HepG2 (cell line): ENCODE measurements around the gene RAB15. TPM values are rescaled to one million over a fixed set of nuclear protein-coding genes. Genes with fewer than 3 reads are reported as not detected.
A peak's percentile ranks its signal among the peaks of the same experiment; 100 is the strongest.

ENCODE experiments used
- BCL6 ChIP-seq: IDR thresholded peaks from 2 replicates; pipeline ENCODE4 v1.6.1; 2016; ENCODE audit warnings: missing genetic modification reagents, missing compliant biosample characterization
- DNMT3B ChIP-seq: conservative IDR thresholded peaks from 2 replicates; pipeline ENCODE4 v1.6.1; 2016; ENCODE audit warnings: missing biosample characterization, control low read depth
- HNRNPUL1 ChIP-seq: fragments of 200-400 bp; formaldehyde crosslinking; IDR thresholded peaks from 2 replicates; pipeline ENCODE4 v1.6.1; 2017; ENCODE audit warnings: low read depth, mild to moderate bottlenecking, low read length, moderate library complexity
- IRX3 ChIP-seq: sonication (generic); formaldehyde crosslinking; IDR thresholded peaks from 2 replicates; pipeline ENCODE4 v1.8.1; 2023; ENCODE audit warnings: mild to moderate bottlenecking, low read depth, missing genetic modification reagents, borderline replicate concordance
- KDM5A ChIP-seq: fragments of 200-600 bp; sonication (generic); IDR thresholded peaks from 2 replicates; pipeline ENCODE4 v1.7.0; 2018; ENCODE audit warnings: antibody characterized with exemption, mild to moderate bottlenecking, low read length, borderline replicate concordance
- MIER3 ChIP-seq: IDR thresholded peaks from 2 replicates; pipeline ENCODE4 v1.6.1; 2016; ENCODE audit warnings: missing compliant biosample characterization, borderline replicate concordance
- MTF2 ChIP-seq: sonication (generic); formaldehyde crosslinking; IDR thresholded peaks from 2 replicates; pipeline ENCODE4 v1.5.0; 2020; ENCODE audit warnings: missing genetic modification reagents, borderline replicate concordance
- MZF1 ChIP-seq: sonication (generic); formaldehyde crosslinking; IDR thresholded peaks from 2 replicates; pipeline ENCODE4 v1.8.1; 2023; ENCODE audit warnings: mild to moderate bottlenecking, missing genetic modification reagents, borderline replicate concordance
- NFKBIZ ChIP-seq: IDR thresholded peaks from 2 replicates; pipeline ENCODE4 v1.6.1; 2018; ENCODE audit warnings: missing genetic modification reagents, missing compliant biosample characterization
- PITX1 ChIP-seq: sonication (generic); formaldehyde crosslinking; IDR thresholded peaks from 2 replicates; pipeline ENCODE4 v1.5.1; 2020; ENCODE audit warnings: mild to moderate bottlenecking, missing genetic modification reagents
- SAP130 ChIP-seq: IDR thresholded peaks from 2 replicates; pipeline ENCODE4 v1.6.1; 2016; ENCODE audit warnings: low read depth
- SOX6 ChIP-seq, 2 experiments: fragments of 450-650 bp in 1 of 2; sonication (generic) in 1 of 2; formaldehyde crosslinking in 1 of 2; IDR thresholded peaks; 2 replicates each; pipeline versions ENCODE4 v1.4.0 to v1.6.1; 2017 to 2020; ENCODE audit warnings: antibody characterized with exemption in 1 of 2, mild to moderate bottlenecking in 1 of 2, missing genetic modification reagents in 1 of 2
- ZBTB3 ChIP-seq: sonication (generic); formaldehyde crosslinking; IDR thresholded peaks from 2 replicates; pipeline ENCODE4 v1.4.0; 2020; ENCODE audit warnings: low read depth, mild to moderate bottlenecking, moderate library complexity, missing genetic modification reagents, borderline replicate concordance
- ZFX ChIP-seq: sonication (generic); formaldehyde crosslinking; IDR thresholded peaks from 2 replicates; pipeline ENCODE4 v1.4.0; 2020; ENCODE audit warnings: mild to moderate bottlenecking, low read depth, missing genetic modification reagents, moderate library complexity
- ZMYM2 ChIP-seq: sonication (generic); formaldehyde crosslinking; IDR thresholded peaks from 2 replicates; pipeline ENCODE4 v1.8.0; 2022; ENCODE audit warnings: mild to moderate bottlenecking, missing genetic modification reagents
- ZNF350 ChIP-seq: sonication (generic); formaldehyde crosslinking; IDR thresholded peaks from 2 replicates; pipeline ENCODE4 v1.4.0; 2020; ENCODE audit warnings: mild to moderate bottlenecking, low read depth, missing genetic modification reagents, borderline replicate concordance
- ZNF790 ChIP-seq: sonication (generic); formaldehyde crosslinking; IDR thresholded peaks from 2 replicates; pipeline ENCODE4 v1.8.0; 2022; ENCODE audit warnings: missing genetic modification reagents, mild to moderate bottlenecking, borderline replicate concordance
- ZNF878 ChIP-seq: sonication (generic); formaldehyde crosslinking; IDR thresholded peaks from 2 replicates; pipeline ENCODE4 v1.8.1; 2023; ENCODE audit warnings: mild to moderate bottlenecking, missing genetic modification reagents, moderate library complexity
- ZNF891 ChIP-seq: sonication (generic); formaldehyde crosslinking; IDR thresholded peaks from 2 replicates; pipeline ENCODE4 v1.5.0; 2020; ENCODE audit warnings: mild to moderate bottlenecking, missing genetic modification reagents
- polyA plus RNA-seq, 8 experiments: library from polyadenylated mRNA; depleted of rRNA in 3 of 8; stranded (reverse) in 7 of 8; unstranded in 1 of 8; fragments of >200 nt; fragmentation: Illumina TruSeq in 4 of 8; extraction: Trizol in 4 of 8; gene quantifications; 2 replicates each; pipeline versions ENCODE4 v1.2.1 to v1.2.3, GENCODE V29; 2011 to 2016; ENCODE audit warnings: low read depth in 4 of 8, missing spikeins in 1 of 8, mixed read lengths in 1 of 8; ENCODE audit not compliant: insufficient read depth in 1 of 8
- total RNA-seq, 5 experiments: library from RNA; depleted of rRNA; stranded (reverse); fragments of >200 nt; fragmentation: Illumina TruSeq; extraction: Trizol; gene quantifications; 2 replicates each; pipeline ENCODE4 v1.2.3, GENCODE V29; 2016; ENCODE audit warnings: low read depth in 1 of 5
- TF ChIP-seq, protein P1 (sequence below): sonication (generic); formaldehyde crosslinking; IDR thresholded peaks from 2 replicates; pipeline ENCODE4 v1.4.0; 2020; ENCODE audit warnings: mild to moderate bottlenecking, missing genetic modification reagents
- TF ChIP-seq, protein P2 (sequence below), 2 experiments: sonication (generic) in 1 of 2; formaldehyde crosslinking in 1 of 2; IDR thresholded peaks; 2 replicates each; pipeline versions ENCODE4 v1.4.0 to v1.6.1; 2016 to 2020; ENCODE audit warnings: borderline replicate concordance in 1 of 2, low read depth in 1 of 2, mild to moderate bottlenecking in 1 of 2, missing genetic modification reagents in 1 of 2

RAB15 gene
- total and polyA plus RNA-seq, 2 of the 13 experiments (the other 11 are each of a cell fraction or from before 2014, with no cell fraction given) = 7.4 to 18.5 TPM

DNA sequence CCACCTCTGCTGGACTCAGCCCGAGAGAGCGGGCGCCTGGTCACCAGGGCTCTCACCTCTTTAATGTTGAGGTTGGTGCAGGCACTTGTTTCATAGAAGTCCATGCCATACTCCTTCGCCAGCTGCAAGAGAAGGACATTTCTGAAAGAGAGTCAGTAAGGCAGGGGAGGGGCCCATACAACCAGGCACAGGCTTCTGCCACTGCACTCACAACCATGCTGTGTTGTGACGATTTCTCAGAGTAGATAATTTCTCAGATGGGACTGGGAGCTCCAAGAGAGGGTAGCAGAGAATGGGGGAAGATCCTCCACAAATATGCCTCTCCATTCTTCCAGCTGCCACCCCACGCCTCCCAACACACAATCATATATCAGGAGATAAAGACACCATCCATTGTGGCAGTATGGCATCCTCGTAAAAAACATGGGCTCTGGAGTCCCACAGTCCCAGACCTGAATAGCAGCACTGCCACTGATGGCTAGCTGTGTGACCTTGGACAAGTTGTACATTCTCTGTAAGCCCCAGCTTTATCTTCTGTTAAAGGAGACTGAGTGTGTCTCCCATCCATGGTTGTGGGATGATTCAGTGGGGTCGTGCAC is 23.4 kb downstream of the RAB15 start (continued):
- TF ChIP-seq, protein P1, sequence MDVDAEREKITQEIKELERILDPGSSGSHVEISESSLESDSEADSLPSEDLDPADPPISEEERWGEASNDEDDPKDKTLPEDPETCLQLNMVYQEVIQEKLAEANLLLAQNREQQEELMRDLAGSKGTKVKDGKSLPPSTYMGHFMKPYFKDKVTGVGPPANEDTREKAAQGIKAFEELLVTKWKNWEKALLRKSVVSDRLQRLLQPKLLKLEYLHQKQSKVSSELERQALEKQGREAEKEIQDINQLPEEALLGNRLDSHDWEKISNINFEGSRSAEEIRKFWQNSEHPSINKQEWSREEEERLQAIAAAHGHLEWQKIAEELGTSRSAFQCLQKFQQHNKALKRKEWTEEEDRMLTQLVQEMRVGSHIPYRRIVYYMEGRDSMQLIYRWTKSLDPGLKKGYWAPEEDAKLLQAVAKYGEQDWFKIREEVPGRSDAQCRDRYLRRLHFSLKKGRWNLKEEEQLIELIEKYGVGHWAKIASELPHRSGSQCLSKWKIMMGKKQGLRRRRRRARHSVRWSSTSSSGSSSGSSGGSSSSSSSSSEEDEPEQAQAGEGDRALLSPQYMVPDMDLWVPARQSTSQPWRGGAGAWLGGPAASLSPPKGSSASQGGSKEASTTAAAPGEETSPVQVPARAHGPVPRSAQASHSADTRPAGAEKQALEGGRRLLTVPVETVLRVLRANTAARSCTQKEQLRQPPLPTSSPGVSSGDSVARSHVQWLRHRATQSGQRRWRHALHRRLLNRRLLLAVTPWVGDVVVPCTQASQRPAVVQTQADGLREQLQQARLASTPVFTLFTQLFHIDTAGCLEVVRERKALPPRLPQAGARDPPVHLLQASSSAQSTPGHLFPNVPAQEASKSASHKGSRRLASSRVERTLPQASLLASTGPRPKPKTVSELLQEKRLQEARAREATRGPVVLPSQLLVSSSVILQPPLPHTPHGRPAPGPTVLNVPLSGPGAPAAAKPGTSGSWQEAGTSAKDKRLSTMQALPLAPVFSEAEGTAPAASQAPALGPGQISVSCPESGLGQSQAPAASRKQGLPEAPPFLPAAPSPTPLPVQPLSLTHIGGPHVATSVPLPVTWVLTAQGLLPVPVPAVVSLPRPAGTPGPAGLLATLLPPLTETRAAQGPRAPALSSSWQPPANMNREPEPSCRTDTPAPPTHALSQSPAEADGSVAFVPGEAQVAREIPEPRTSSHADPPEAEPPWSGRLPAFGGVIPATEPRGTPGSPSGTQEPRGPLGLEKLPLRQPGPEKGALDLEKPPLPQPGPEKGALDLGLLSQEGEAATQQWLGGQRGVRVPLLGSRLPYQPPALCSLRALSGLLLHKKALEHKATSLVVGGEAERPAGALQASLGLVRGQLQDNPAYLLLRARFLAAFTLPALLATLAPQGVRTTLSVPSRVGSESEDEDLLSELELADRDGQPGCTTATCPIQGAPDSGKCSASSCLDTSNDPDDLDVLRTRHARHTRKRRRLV (CRISPR knock-in tag) = no peak
- TF ChIP-seq HNRNPUL1 (no peak), SAP130 (CRISPR knock-in tag) (peak; percentile 5; the same call in 1 of the 2 replicates), ZNF891 (no peak), IRX3 (CRISPR knock-in tag) (no peak), ZNF878 (CRISPR knock-in tag) (no peak), MIER3 (no peak), ZNF790 (CRISPR knock-in tag) (no peak), NFKBIZ (no peak), KDM5A (no peak), DNMT3B (CRISPR knock-in tag) (no peak), ZFX (CRISPR knock-in tag) (no peak; the same call in 1 of the 2 replicates), BCL6 (CRISPR knock-in tag) (no peak), SOX6 (IDR thresholded peaks at IDR 0.05) (no peak), SOX6 (CRISPR knock-in tag; IDR thresholded peaks at IDR 0.05) (peak; percentile 7; the same call in 1 of the 2 replicates), PITX1 (no peak), MZF1 (no peak), ZNF350 (CRISPR knock-in tag) (peak; percentile 25; the same call in 1 of the 2 replicates), MTF2 (CRISPR knock-in tag) (no peak), ZMYM2 (CRISPR knock-in tag) (no peak), ZBTB3 (CRISPR knock-in tag) (0 out of 2 replicates have a peak, but pooled peaks have one; percentile 31)
- TF ChIP-seq, protein P2, sequence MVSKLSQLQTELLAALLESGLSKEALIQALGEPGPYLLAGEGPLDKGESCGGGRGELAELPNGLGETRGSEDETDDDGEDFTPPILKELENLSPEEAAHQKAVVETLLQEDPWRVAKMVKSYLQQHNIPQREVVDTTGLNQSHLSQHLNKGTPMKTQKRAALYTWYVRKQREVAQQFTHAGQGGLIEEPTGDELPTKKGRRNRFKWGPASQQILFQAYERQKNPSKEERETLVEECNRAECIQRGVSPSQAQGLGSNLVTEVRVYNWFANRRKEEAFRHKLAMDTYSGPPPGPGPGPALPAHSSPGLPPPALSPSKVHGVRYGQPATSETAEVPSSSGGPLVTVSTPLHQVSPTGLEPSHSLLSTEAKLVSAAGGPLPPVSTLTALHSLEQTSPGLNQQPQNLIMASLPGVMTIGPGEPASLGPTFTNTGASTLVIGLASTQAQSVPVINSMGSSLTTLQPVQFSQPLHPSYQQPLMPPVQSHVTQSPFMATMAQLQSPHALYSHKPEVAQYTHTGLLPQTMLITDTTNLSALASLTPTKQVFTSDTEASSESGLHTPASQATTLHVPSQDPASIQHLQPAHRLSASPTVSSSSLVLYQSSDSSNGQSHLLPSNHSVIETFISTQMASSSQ (IDR thresholded peaks at IDR 0.05; ENCODE audit: low read depth) = no peak
- TF ChIP-seq, protein P2 (CRISPR knock-in tag; IDR thresholded peaks at IDR 0.05; ENCODE audit: borderline replicate concordance) = 0 out of 2 replicates have a peak, but pooled peaks have one; percentile 9
